Liver (tissue), 3 donors: Measurements from ENCODE around the gene TMEM40.

Experiments used
- ATF3 ChIP-seq: IDR thresholded peaks from 2 replicates; pipeline ENCODE4 v1.6.1; 2016; ENCODE audit warnings: antibody characterized with exemption
- CTCF ChIP-seq: fragments of 150-350 bp; IDR thresholded peaks from 2 replicates; pipeline ENCODE4 v1.5.1; 2017; ENCODE audit warnings: improper control_type of control experiment, low read depth, low read length; ENCODE audit not compliant: missing input control
- MAX ChIP-seq: IDR thresholded peaks from 2 replicates; pipeline ENCODE4 v1.6.1; 2016; ENCODE audit warnings: antibody characterized with exemption
- TF ChIP-seq, protein P1 (sequence below): IDR thresholded peaks from 2 replicates; pipeline ENCODE4 v1.6.1; 2016; ENCODE audit warnings: antibody characterized with exemption, mild to moderate bottlenecking
- donor health status: healthy.
- donor health status: healthy.

- TF ChIP-seq CTCF (no peak), MAX (no peak), ATF3 (no peak)
- TF ChIP-seq, protein P1, sequence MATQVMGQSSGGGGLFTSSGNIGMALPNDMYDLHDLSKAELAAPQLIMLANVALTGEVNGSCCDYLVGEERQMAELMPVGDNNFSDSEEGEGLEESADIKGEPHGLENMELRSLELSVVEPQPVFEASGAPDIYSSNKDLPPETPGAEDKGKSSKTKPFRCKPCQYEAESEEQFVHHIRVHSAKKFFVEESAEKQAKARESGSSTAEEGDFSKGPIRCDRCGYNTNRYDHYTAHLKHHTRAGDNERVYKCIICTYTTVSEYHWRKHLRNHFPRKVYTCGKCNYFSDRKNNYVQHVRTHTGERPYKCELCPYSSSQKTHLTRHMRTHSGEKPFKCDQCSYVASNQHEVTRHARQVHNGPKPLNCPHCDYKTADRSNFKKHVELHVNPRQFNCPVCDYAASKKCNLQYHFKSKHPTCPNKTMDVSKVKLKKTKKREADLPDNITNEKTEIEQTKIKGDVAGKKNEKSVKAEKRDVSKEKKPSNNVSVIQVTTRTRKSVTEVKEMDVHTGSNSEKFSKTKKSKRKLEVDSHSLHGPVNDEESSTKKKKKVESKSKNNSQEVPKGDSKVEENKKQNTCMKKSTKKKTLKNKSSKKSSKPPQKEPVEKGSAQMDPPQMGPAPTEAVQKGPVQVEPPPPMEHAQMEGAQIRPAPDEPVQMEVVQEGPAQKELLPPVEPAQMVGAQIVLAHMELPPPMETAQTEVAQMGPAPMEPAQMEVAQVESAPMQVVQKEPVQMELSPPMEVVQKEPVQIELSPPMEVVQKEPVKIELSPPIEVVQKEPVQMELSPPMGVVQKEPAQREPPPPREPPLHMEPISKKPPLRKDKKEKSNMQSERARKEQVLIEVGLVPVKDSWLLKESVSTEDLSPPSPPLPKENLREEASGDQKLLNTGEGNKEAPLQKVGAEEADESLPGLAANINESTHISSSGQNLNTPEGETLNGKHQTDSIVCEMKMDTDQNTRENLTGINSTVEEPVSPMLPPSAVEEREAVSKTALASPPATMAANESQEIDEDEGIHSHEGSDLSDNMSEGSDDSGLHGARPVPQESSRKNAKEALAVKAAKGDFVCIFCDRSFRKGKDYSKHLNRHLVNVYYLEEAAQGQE = no peak
These were observed 15.6 kb upstream of the TMEM40 start for GRCh38 chr3:12774619-12775018.
